Measurements from ENCODE around the gene FBXL15. TPM values are rescaled to one million over a fixed set of nuclear protein-coding genes. Genes with fewer than 3 reads are reported as not detected.

The FBXL15 gene
- total and polyA plus RNA-seq, 10 donors, result 16.7 to 28.7 (median 23.0) TPM

DNA sequence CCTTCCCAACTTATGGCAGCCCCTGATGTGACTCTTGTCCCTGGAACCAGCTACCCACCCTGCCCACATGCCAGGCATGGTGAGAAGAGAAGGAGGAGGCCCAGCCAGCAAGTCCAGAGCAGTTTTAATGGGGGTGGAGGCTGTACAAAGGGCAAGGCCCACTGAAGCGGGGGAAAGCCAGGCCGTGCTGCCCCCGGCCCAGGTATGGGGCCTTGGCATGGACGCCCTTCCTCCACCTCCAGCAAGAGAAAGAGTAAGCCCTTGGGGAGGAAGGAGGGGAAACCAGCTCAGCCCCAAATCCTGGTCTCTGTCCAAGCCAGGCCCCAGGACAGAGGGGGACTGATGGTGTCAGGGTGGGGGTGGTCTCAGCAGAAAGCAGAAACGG, 18.1 kb upstream of the FBXL15 start:
- H3K27ac ChIP-seq, result no peak overlapping the region
- H3K4me1 ChIP-seq, result peaks cover 17 to 53% (median 35%) of the 10 kb centered on the region in 6 donors
- no peak overlapping the region for H3K4me3 ChIP-seq
- WGBS, 5 donors, result 73 to 84% (median 81%) methylated on average over 5 of the region's 5 CpGs
- H3K36me3 ChIP-seq, result peaks cover 0 to 57% (median 46%) of the 10 kb centered on the region in 6 donors
- H3K27me3 ChIP-seq (replicated peaks in 1 of 7), result peaks cover 0 to 8% (median 0%) of the 10 kb centered on the region in 7 donors
- no peaks in the 10 kb centered on the region for H3K9me3 ChIP-seq
- intact Hi-C loops (cut with DNase I; ENCODE audit: low total_unique reads), result no loop called here
- TF ChIP-seq, protein P1, sequence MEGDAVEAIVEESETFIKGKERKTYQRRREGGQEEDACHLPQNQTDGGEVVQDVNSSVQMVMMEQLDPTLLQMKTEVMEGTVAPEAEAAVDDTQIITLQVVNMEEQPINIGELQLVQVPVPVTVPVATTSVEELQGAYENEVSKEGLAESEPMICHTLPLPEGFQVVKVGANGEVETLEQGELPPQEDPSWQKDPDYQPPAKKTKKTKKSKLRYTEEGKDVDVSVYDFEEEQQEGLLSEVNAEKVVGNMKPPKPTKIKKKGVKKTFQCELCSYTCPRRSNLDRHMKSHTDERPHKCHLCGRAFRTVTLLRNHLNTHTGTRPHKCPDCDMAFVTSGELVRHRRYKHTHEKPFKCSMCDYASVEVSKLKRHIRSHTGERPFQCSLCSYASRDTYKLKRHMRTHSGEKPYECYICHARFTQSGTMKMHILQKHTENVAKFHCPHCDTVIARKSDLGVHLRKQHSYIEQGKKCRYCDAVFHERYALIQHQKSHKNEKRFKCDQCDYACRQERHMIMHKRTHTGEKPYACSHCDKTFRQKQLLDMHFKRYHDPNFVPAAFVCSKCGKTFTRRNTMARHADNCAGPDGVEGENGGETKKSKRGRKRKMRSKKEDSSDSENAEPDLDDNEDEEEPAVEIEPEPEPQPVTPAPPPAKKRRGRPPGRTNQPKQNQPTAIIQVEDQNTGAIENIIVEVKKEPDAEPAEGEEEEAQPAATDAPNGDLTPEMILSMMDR (IDR thresholded peaks at IDR 0.05 in 8 of 11, conservative IDR thresholded peaks at IDR 0.05 in 3 of 11), result no peak
- TF ChIP-seq POLR2AphosphoS5 (IDR thresholded peaks at IDR 0.05) (no peak), POLR2A (IDR thresholded peaks at IDR 0.05) (no peak)
- no peak for DNase-seq

DNA sequence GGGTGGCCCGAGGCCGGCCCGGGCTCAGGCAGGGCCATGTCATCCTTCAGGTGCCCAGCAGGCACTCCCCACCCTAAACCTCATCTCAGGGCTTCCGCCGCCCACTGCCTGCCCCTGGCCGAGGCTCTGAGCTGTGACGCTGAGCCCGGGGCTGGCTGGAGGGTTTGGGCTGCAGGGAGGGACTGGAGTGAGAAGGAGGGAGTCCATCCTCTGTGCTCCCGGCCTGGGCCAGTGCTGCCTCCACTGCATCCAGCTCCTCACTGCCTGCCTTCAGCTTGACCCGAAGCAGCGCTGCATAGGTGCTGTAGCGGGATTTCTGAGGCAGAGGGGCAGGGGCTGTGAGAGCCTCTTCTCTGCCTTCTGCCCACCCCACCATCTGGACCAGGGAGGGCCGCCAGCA, 17.5 kb upstream of the FBXL15 start:
- Histone ChIP-seq H3K27me3 (replicated peaks in 1 of 7) (peaks cover 0 to 14% (median 4%) of the 10 kb centered on the region in 7 donors), H3K27ac (peak overlapping the region in 1 of 8 donors; percentile 9), H3K36me3 (peaks cover 0 to 51% (median 40%) of the 10 kb centered on the region in 6 donors), H3K4me1 (peaks cover 15 to 49% (median 29%) of the 10 kb centered on the region in 6 donors), H3K4me3 (no peak overlapping the region), H3K9me3 (no peaks in the 10 kb centered on the region)
- TF ChIP-seq POLR2A (IDR thresholded peaks at IDR 0.05) (no peak), POLR2AphosphoS5 (IDR thresholded peaks at IDR 0.05) (no peak)
- TF ChIP-seq, protein P1 (IDR thresholded peaks at IDR 0.05 in 8 of 11, conservative IDR thresholded peaks at IDR 0.05 in 3 of 11), result no peak
- intact Hi-C loops (cut with DNase I; ENCODE audit: low total_unique reads), result no loop called here
- WGBS, 5 donors, result 81 to 94% (median 90%) methylated on average over 9 to 13 of the region's 13 CpGs
- DNase-seq, result no peak

DNA sequence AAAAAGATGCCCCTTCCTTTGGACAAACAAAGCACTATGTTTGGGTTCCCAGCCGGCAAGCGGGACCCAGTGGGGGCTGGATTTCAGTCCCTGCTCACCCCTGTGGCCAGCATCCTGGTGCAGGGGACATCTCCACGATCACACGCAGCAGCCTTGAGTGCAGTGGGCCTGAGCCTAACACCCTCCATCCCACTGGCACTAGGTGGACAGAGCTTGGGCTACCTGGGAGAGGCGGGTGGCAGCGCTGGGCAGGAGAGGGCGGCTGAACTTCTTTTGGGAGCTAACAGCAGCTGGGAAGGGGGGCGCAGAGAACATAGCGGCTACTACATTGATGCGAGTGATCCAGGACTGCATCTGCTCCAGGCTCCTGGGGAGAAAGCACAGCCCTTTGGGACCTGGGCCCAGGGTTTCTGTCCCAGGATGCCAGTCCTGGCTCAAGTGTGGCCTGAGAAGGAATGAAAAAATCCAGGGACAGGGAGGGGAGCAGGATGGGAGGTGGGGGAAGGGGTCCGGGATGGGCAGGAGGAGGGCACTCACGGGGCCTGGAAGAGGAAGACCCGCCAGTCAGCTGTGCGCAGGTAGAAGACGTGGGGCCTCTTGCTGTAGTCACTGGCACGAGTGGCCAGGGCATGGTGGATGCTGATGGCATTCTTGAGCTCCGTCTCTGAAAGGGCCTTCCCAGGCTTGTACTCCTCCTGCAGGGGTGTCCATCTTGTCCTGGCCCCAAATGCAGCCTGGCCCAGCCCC, 16.1 kb upstream of the FBXL15 start:
- no peak for DNase-seq
- Histone ChIP-seq H3K4me3 (no peak overlapping the region), H3K27me3 (replicated peaks in 1 of 7) (peaks cover 3 to 29% (median 15%) of the 10 kb centered on the region in 7 donors), H3K9me3 (no peaks in the 10 kb centered on the region), H3K36me3 (peaks cover 0 to 42% (median 34%) of the 10 kb centered on the region in 6 donors), H3K27ac (no peak overlapping the region), H3K4me1 (peaks cover 11 to 47% (median 25%) of the 10 kb centered on the region in 6 donors)
- TF ChIP-seq POLR2A (IDR thresholded peaks at IDR 0.05) (no peak), POLR2AphosphoS5 (IDR thresholded peaks at IDR 0.05) (peak in 2 of 3 donors; percentile 2 to 42)
- TF ChIP-seq, protein P1 (IDR thresholded peaks at IDR 0.05 in 8 of 11, conservative IDR thresholded peaks at IDR 0.05 in 3 of 11), result no peak
- intact Hi-C loops (cut with DNase I; ENCODE audit: low total_unique reads), result no loop called here
- WGBS, 5 donors, result 79 to 90% (median 87%) methylated on average over 17 of the region's 17 CpGs

DNA sequence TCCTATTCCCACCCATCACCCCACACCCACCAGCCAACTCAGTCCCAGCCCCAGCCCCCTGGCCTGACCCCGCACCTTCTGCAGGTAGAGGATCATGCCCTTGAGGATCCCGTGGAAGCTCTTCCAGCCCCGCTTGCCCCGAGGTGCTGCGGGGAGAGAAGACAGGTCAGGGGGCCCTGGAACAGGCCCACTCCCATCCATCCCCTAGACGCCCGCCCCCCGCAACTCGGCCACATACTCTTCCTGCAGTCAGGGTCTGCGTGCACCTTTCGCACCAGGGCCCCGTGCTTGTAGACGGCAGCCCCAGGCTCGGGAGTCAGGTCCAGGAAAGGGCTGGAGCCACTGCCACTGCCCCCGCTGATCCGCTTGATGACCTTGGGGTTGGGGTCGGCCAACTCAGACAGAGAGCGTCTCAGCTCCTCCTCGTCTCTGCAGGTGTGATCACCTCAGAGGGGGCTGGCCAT, 15.5 kb upstream of the FBXL15 start:
- Histone ChIP-seq H3K4me3 (no peak overlapping the region), H3K9me3 (no peaks in the 10 kb centered on the region), H3K27me3 (replicated peaks in 1 of 7) (peaks cover 5 to 35% (median 22%) of the 10 kb centered on the region in 7 donors), H3K36me3 (peaks cover 0 to 37% (median 30%) of the 10 kb centered on the region in 6 donors), H3K27ac (no peak overlapping the region), H3K4me1 (peaks cover 7 to 47% (median 25%) of the 10 kb centered on the region in 6 donors)
- no peak for DNase-seq
- intact Hi-C loops (cut with DNase I; ENCODE audit: low total_unique reads), result no loop called here
- WGBS, 5 donors, result 79 to 88% (median 83%) methylated on average over 16 to 19 of the region's 19 CpGs
- peak in 2 of 3 donors; percentile 35 to 75 for TF ChIP-seq POLR2AphosphoS5 (IDR thresholded peaks at IDR 0.05)
- no peak for TF ChIP-seq POLR2A (IDR thresholded peaks at IDR 0.05)
- TF ChIP-seq, protein P1 (IDR thresholded peaks at IDR 0.05 in 8 of 11, conservative IDR thresholded peaks at IDR 0.05 in 3 of 11), result no peak
